ENCODE data around the gene FMNL2.

DNA sequence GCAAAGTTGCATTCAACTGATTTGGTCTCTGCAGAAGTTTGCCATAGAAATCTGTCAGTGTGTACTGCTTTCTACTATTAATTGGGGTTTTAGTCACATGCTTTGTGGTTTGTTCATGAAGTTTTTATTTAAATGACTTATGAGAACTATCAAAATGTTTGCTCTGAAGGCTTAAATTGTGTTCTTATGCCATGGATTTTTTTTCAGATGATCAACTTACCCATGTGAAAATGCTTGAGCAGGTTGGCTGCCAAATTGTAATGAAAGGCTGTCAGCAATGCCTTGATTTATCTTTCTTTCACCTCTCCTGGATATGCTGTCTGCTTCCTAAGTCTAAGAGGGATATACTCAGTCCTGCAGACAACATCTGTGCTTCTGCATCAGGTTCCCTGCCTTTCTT, 50.7 kb downstream of the FMNL2 start:
- TF ChIP-seq, protein P1, sequence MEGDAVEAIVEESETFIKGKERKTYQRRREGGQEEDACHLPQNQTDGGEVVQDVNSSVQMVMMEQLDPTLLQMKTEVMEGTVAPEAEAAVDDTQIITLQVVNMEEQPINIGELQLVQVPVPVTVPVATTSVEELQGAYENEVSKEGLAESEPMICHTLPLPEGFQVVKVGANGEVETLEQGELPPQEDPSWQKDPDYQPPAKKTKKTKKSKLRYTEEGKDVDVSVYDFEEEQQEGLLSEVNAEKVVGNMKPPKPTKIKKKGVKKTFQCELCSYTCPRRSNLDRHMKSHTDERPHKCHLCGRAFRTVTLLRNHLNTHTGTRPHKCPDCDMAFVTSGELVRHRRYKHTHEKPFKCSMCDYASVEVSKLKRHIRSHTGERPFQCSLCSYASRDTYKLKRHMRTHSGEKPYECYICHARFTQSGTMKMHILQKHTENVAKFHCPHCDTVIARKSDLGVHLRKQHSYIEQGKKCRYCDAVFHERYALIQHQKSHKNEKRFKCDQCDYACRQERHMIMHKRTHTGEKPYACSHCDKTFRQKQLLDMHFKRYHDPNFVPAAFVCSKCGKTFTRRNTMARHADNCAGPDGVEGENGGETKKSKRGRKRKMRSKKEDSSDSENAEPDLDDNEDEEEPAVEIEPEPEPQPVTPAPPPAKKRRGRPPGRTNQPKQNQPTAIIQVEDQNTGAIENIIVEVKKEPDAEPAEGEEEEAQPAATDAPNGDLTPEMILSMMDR (IDR thresholded peaks at IDR 0.05): no peak
- TF ChIP-seq POLR2AphosphoS5 (IDR thresholded peaks at IDR 0.05) (no peak), EP300 (IDR thresholded peaks at IDR 0.05) (no peak), POLR2A (IDR thresholded peaks at IDR 0.05) (no peak)
